ENCODE measurements around the gene AIG1. TPM values are rescaled to one million over a fixed set of nuclear protein-coding genes. Genes with fewer than 3 reads are reported as not detected.
"Not testable (repeated sequence)": the region's sequence is repeated elsewhere in the genome, so short reads cannot be mapped to it uniquely, and the experiment has no call there.

Gene AIG1
- total RNA-seq, 2 experiments from 2014 or later: 15.7 to 16.1 TPM

GRCh38 chr6:143139239-143139784, 78.6 kb downstream of the AIG1 start:
- intact Hi-C loops (cut with micrococcal nuclease): loop anchor here (5.0 to 10.0 kb wide), 3 partner anchors 42 to 1815 kb away; no protein-coding TSS in a partner anchor
- CTCF ChIA-PET: no interaction called here

GRCh38 chr6:143139884-143140283, 79.2 kb downstream of the AIG1 start:
- H3K36me3 Mint-ChIP-seq: peaks cover 43% of the 10 kb centered on the region
- H3K4me1 Mint-ChIP-seq (ENCODE audit: low read depth): peaks cover 42% of the 10 kb centered on the region
- peak overlapping the region; percentile 40 for H3K27ac Mint-ChIP-seq
- intact Hi-C loops (cut with micrococcal nuclease): loop anchor here (5.0 to 10.0 kb wide), 3 partner anchors 43 to 1815 kb away; no protein-coding TSS in a partner anchor
- H3K9me3 Mint-ChIP-seq: peaks cover 27% of the 10 kb centered on the region
- H3K27me3 Mint-ChIP-seq, CTCF ChIA-PET, H3K4me3 Mint-ChIP-seq, POLR2A ChIA-PET: not testable (repeated sequence)
- DNase-seq: peak; percentile 59

More at GRCh38 chr6:143139239-143139784, 78.6 kb downstream of the AIG1 start:
- Mint-ChIP-seq H3K27me3 (no peaks in the 10 kb centered on the region), H3K36me3 (peaks cover 43% of the 10 kb centered on the region), H3K27ac (peak overlapping the region; percentile 40), H3K9me3 (peaks cover 27% of the 10 kb centered on the region), H3K4me1 (ENCODE audit: low read depth) (peaks cover 42% of the 10 kb centered on the region), H3K4me3 (no peak overlapping the region)
- no peak for DNase-seq
- POLR2A ChIA-PET: no interaction called here

GRCh38 chr6:143140767-143141166, 80.1 kb downstream of the AIG1 start:
- Mint-ChIP-seq H3K9me3 (peaks cover 27% of the 10 kb centered on the region), H3K27me3 (no peaks in the 10 kb centered on the region), H3K27ac (no peak overlapping the region), H3K36me3 (peaks cover 43% of the 10 kb centered on the region), H3K4me3 (no peak overlapping the region), H3K4me1 (ENCODE audit: low read depth) (peaks cover 37% of the 10 kb centered on the region)
- no peak for DNase-seq
- ChIA-PET POLR2A (interaction anchor here (0.6 kb wide), 1 partner anchor 255 kb away, joined by 3 read pairs; no protein-coding TSS in a partner anchor), CTCF (no interaction called here)
- intact Hi-C loops (cut with micrococcal nuclease): no loop called here

GRCh38 chr6:143141442-143141841, 80.8 kb downstream of the AIG1 start:
- POLR2A ChIA-PET: no interaction called here
- intact Hi-C loops (cut with micrococcal nuclease): no loop called here
- H3K9me3 Mint-ChIP-seq: peaks cover 27% of the 10 kb centered on the region
- H3K27me3 Mint-ChIP-seq: no peaks in the 10 kb centered on the region
- DNase-seq: no peak
- H3K4me1 Mint-ChIP-seq (ENCODE audit: low read depth): peaks cover 33% of the 10 kb centered on the region
- CTCF ChIA-PET: no interaction called here
- H3K36me3 Mint-ChIP-seq: peaks cover 43% of the 10 kb centered on the region
- H3K4me3 Mint-ChIP-seq: no peak overlapping the region
- no peak overlapping the region for H3K27ac Mint-ChIP-seq

GRCh38 chr6:143146186-143146851, 85.6 kb downstream of the AIG1 start:
- H3K27me3 Mint-ChIP-seq: no peaks in the 10 kb centered on the region
- DNase-seq: no peak
- CTCF ChIA-PET: no interaction called here

GRCh38 chr6:143149771-143150170, 89.1 kb downstream of the AIG1 start:
- intact Hi-C loops (cut with micrococcal nuclease): no loop called here
- peaks cover 2% of the 10 kb centered on the region for H3K36me3 Mint-ChIP-seq
- CTCF ChIA-PET: no interaction called here
- H3K27me3 Mint-ChIP-seq: no peaks in the 10 kb centered on the region
- H3K9me3 Mint-ChIP-seq: no peaks in the 10 kb centered on the region
- H3K4me1 Mint-ChIP-seq (ENCODE audit: low read depth): peaks cover 6% of the 10 kb centered on the region
- no peak overlapping the region for H3K4me3 Mint-ChIP-seq
- POLR2A ChIA-PET: no interaction called here
- no peak for DNase-seq
- no peak overlapping the region for H3K27ac Mint-ChIP-seq

More at GRCh38 chr6:143146186-143146851, 85.6 kb downstream of the AIG1 start:
- peaks cover 6% of the 10 kb centered on the region for H3K4me1 Mint-ChIP-seq (ENCODE audit: low read depth)
- no peak overlapping the region for H3K27ac Mint-ChIP-seq
- POLR2A ChIA-PET: no interaction called here
- H3K4me3 Mint-ChIP-seq: no peak overlapping the region
- H3K36me3 Mint-ChIP-seq: peaks cover 9% of the 10 kb centered on the region
- peaks cover 2% of the 10 kb centered on the region for H3K9me3 Mint-ChIP-seq
- intact Hi-C loops (cut with micrococcal nuclease): no loop called here

- H3K9me3 Mint-ChIP-seq: no peaks in the 10 kb centered on the region
- H3K27me3 Mint-ChIP-seq: no peaks in the 10 kb centered on the region
- peaks cover 6% of the 10 kb centered on the region for H3K4me1 Mint-ChIP-seq (ENCODE audit: low read depth)
- no peak overlapping the region for H3K4me3 Mint-ChIP-seq
- intact Hi-C loops (cut with micrococcal nuclease): no loop called here
- POLR2A ChIA-PET: no interaction called here
- peaks cover 2% of the 10 kb centered on the region for H3K36me3 Mint-ChIP-seq
- CTCF ChIA-PET: no interaction called here
- DNase-seq: no peak
- H3K27ac Mint-ChIP-seq: no peak overlapping the region
Observed at GRCh38 chr6:143150281-143150680, 89.6 kb downstream of the AIG1 start.

- no peaks in the 10 kb centered on the region for H3K27me3 Mint-ChIP-seq
- peaks cover 2% of the 10 kb centered on the region for H3K36me3 Mint-ChIP-seq
- ChIA-PET POLR2A (no interaction called here), CTCF (no interaction called here)
- intact Hi-C loops (cut with micrococcal nuclease): no loop called here
- no peak overlapping the region for H3K4me3 Mint-ChIP-seq
- no peak overlapping the region for H3K27ac Mint-ChIP-seq
- peaks cover 5% of the 10 kb centered on the region for H3K4me1 Mint-ChIP-seq (ENCODE audit: low read depth)
- DNase-seq: no peak
- H3K9me3 Mint-ChIP-seq: no peaks in the 10 kb centered on the region
Observed at GRCh38 chr6:143151381-143151780, 90.7 kb downstream of the AIG1 start.

- Mint-ChIP-seq H3K27me3 (no peaks in the 10 kb centered on the region), H3K4me1 (ENCODE audit: low read depth) (no peaks in the 10 kb centered on the region), H3K36me3 (no peaks in the 10 kb centered on the region), H3K4me3 (no peak overlapping the region), H3K9me3 (no peaks in the 10 kb centered on the region), H3K27ac (no peak overlapping the region)
- intact Hi-C loops (cut with micrococcal nuclease): no loop called here
- CTCF ChIA-PET: no interaction called here
- POLR2A ChIA-PET: no interaction called here
- no peak for DNase-seq
Observed at GRCh38 chr6:143155681-143156080, 95.0 kb downstream of the AIG1 start.

GRCh38 chr6:143157131-143157530, 96.4 kb downstream of the AIG1 start:
- DNase-seq: no peak
- intact Hi-C loops (cut with micrococcal nuclease): no loop called here
- Mint-ChIP-seq H3K4me1 (ENCODE audit: low read depth) (no peaks in the 10 kb centered on the region), H3K9me3 (no peaks in the 10 kb centered on the region), H3K4me3 (no peak overlapping the region), H3K27me3 (no peaks in the 10 kb centered on the region), H3K36me3 (no peaks in the 10 kb centered on the region), H3K27ac (no peak overlapping the region)
- ChIA-PET POLR2A (no interaction called here), CTCF (no interaction called here)

- ChIA-PET CTCF (interaction anchor here (0.7 kb wide), 1 partner anchor 519 kb away, joined by 3 read pairs; no protein-coding TSS in a partner anchor), POLR2A (no interaction called here)
- Mint-ChIP-seq H3K4me3 (no peak overlapping the region), H3K9me3 (no peaks in the 10 kb centered on the region), H3K36me3 (no peaks in the 10 kb centered on the region), H3K27ac (no peak overlapping the region), H3K4me1 (ENCODE audit: low read depth) (no peaks in the 10 kb centered on the region), H3K27me3 (no peaks in the 10 kb centered on the region)
- DNase-seq: no peak
- intact Hi-C loops (cut with micrococcal nuclease): no loop called here
Observed at GRCh38 chr6:143158113-143158581, 97.5 kb downstream of the AIG1 start.

GRCh38 chr6:143159001-143159400, 98.3 kb downstream of the AIG1 start:
- intact Hi-C loops (cut with micrococcal nuclease): no loop called here
- Mint-ChIP-seq H3K27ac (no peak overlapping the region), H3K4me1 (ENCODE audit: low read depth) (no peaks in the 10 kb centered on the region), H3K27me3 (no peaks in the 10 kb centered on the region), H3K36me3 (no peaks in the 10 kb centered on the region), H3K9me3 (no peaks in the 10 kb centered on the region), H3K4me3 (no peak overlapping the region)
- POLR2A ChIA-PET: no interaction called here
- CTCF ChIA-PET: no interaction called here
- DNase-seq: no peak

GRCh38 chr6:143160015-143160414, 99.3 kb downstream of the AIG1 start:
- no peaks in the 10 kb centered on the region for H3K9me3 Mint-ChIP-seq
- no peaks in the 10 kb centered on the region for H3K27me3 Mint-ChIP-seq
- POLR2A ChIA-PET: no interaction called here
- no peak overlapping the region for H3K4me3 Mint-ChIP-seq
- DNase-seq: no peak
- CTCF ChIA-PET: no interaction called here
- no peak overlapping the region for H3K27ac Mint-ChIP-seq
- H3K4me1 Mint-ChIP-seq (ENCODE audit: low read depth): no peaks in the 10 kb centered on the region
- H3K36me3 Mint-ChIP-seq: no peaks in the 10 kb centered on the region
- intact Hi-C loops (cut with micrococcal nuclease): no loop called here

Data from activated CD4-positive, alpha-beta memory T cell treated with anti-CD3 and anti-CD28 coated beads for 36 hours (primary cell).